COLO668 (cell line): Measurements from ENCODE around the gene ISG15.
"Not testable (repeated sequence)": the region's sequence is repeated elsewhere in the genome, so short reads cannot be mapped to it uniquely, and the experiment has no call there.

Experiments used
- DNase-seq: peaks from one replicate; lab custom pipeline; 2025; ENCODE audit not compliant: unreplicated experiment; lab: John Stamatoyannopoulos, UW

ISG15 gene

DNA sequence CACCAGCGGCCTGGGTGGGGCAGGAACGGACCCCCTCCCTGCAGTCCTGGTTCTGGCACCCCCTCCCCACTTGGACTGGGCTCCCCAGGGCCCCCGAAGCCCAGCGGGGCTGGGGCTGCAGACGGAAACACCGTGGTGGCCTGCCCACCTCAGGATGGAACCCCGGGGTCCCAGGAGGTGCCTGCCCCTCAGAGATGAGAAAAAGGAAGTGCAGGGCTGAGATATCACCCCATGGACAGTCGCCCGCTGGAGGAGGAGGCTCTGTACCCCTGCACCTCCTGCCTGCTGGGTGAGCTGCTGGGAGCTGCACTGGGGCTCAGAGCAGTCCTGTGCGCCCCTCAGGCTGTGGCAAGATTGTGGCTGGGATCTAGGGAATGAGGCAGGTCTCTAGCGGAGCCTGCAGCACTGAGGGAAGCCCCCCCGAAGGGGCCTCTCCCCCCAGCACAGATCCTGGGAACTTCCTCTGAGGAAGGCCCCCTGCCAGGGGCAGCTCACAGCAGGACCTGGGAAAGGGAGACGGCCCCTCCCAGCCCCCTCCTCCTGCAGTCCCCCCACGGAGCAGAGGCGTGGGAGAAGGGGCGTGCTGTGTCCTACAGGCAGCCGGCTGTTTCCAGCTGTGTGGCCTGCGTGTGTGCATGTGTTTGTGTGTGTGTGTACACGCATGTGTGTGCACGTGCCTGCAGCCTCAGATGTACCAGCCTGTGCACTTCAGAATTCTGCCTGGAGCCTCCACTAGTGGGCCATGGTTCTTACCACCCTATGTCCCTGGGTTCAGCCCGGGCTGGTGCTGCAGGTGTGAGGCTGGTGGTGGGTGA lies 13.5 kb downstream of the ISG15 start:
- no peak for DNase-seq

DNA sequence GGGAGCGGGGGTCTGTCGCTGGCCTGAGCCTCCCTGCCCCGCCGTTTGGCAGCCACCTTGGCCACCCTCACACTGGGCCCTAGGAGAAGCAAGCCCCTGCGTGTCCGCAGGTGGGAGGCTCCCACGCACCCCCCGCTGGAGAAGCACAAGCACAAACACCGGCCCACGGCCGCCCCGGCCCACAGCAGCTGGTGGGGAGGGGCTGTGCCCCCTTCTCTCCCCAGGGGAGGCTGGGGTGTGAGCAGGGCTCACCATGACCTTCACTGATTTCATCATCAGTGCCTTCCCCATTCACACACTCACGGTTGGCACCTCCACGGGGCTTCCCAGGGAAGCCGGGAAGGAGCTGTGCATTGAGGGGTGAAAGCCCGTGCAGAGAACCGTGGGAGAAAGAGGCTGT lies 14.5 kb downstream of the ISG15 start:
- DNase-seq = no peak

GRCh38 chr1:1030867-1031658 lies 17.8 kb downstream of the ISG15 start:
- DNase-seq = not testable (repeated sequence)

GRCh38 chr1:1031659-1032235 lies 18.4 kb downstream of the ISG15 start:
- no peak for DNase-seq

GRCh38 chr1:1032424-1032823 lies 19.1 kb downstream of the ISG15 start:
- peak; percentile 87 for DNase-seq

- DNase-seq = peak; percentile 99
Observed at GRCh38 chr1:1033009-1033587, 19.8 kb downstream of the ISG15 start.

GRCh38 chr1:1033731-1034438 lies 20.6 kb downstream of the ISG15 start:
- DNase-seq = peak; percentile 72

DNA sequence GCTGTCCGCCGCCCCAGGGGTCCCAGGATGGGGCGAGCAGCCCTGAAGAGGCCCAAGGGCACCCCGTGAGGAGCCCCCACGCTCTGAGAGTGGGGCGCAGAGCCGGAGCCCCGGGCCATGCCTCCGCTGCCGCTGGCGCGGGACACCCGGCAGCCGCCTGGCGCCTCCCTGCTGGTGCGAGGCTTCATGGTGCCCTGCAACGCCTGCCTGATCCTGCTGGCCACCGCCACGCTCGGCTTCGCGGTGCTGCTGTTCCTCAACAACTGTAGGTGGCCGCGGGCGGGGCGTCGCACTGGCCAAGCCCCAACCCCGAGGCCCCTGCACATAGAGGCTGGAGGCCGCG lies 21.1 kb downstream of the ISG15 start:
- DNase-seq = peak; percentile 52

- DNase-seq = no peak
Observed at GRCh38 chr1:1035291-1035943, 22.1 kb downstream of the ISG15 start.

- peak; percentile 70 for DNase-seq
Observed at GRCh38 chr1:1037366-1038327, 24.4 kb downstream of the ISG15 start.

DNA sequence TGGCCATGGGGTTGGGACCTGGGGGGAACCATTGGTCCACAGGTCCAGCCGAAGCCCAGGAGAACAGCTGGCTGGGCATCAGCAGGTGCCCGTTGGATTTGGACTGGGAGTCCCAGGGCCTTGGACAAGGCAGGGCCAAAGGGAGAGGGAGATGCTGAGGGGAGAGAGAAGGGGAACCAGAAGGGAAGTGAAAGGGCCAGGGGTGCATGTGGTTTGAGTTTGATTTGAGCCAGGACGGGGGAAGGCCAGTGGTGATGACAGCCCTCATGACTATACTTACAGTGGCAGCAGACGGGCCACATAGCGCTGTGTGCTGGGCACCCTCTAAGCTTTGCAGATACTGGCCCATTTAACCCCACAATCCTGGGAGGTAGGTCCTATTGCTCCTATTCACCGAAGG lies 25.4 kb downstream of the ISG15 start:
- DNase-seq = no peak

- no peak for DNase-seq
Observed at GRCh38 chr1:1039145-1039910, 26.0 kb downstream of the ISG15 start.

- peak; percentile 80 for DNase-seq
Observed at GRCh38 chr1:1040004-1040991, 27.0 kb downstream of the ISG15 start.

DNA sequence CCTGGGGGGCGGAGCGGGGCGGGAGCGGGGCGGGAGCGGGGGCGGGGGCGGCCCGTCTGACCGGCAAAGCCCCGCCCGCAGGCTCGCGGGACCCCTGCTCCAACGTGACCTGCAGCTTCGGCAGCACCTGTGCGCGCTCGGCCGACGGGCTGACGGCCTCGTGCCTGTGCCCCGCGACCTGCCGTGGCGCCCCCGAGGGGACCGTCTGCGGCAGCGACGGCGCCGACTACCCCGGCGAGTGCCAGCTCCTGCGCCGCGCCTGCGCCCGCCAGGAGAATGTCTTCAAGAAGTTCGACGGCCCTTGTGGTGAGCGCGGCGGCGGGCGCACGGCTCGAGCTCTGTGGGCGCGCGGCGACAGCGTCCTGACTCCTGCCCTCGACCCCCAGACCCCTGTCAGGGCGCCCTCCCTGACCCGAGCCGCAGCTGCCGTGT lies 27.8 kb downstream of the ISG15 start:
- no peak for DNase-seq

DNA sequence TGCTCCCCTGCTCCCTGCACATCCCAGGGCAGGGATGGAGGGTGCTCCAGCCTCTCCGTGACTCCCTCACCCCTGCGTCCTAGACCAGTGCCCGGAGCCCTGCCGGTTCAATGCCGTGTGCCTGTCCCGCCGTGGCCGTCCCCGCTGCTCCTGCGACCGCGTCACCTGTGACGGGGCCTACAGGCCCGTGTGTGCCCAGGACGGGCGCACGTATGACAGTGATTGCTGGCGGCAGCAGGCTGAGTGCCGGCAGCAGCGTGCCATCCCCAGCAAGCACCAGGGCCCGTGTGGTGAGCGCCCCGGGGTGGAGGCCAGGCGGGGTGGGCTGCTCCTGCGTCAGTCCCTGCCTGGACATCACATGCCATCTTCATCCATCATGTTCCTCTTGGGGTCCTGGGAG lies 28.6 kb downstream of the ISG15 start:
- DNase-seq = no peak

- no peak for DNase-seq
Observed at GRCh38 chr1:1042835-1043234, 29.5 kb downstream of the ISG15 start.

- no peak for DNase-seq
Observed at GRCh38 chr1:1043411-1043810, 30.1 kb downstream of the ISG15 start.
